ENCODE data around the gene A3GALT2.

Gene A3GALT2

DNA sequence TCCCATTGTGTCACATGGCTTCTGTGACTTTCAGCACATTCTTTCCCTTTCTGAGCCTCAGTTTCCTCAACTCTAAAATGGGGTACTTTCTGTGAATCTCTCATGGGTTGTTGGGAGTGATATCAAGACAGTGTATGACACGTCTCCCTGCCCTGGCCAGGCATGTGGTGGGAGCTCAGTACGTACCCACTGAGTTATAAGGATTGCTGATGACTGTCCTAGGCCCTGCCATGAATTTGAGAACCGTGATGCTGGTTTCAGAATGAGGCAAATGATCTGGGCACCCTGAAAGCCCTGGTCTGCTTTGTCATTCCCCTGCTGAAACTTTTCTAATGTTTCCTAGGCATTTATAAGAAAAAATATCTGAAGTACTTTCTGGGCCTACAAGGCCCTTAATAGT, 61.0 kb downstream of the A3GALT2 start:
- TF ChIP-seq, protein P1, sequence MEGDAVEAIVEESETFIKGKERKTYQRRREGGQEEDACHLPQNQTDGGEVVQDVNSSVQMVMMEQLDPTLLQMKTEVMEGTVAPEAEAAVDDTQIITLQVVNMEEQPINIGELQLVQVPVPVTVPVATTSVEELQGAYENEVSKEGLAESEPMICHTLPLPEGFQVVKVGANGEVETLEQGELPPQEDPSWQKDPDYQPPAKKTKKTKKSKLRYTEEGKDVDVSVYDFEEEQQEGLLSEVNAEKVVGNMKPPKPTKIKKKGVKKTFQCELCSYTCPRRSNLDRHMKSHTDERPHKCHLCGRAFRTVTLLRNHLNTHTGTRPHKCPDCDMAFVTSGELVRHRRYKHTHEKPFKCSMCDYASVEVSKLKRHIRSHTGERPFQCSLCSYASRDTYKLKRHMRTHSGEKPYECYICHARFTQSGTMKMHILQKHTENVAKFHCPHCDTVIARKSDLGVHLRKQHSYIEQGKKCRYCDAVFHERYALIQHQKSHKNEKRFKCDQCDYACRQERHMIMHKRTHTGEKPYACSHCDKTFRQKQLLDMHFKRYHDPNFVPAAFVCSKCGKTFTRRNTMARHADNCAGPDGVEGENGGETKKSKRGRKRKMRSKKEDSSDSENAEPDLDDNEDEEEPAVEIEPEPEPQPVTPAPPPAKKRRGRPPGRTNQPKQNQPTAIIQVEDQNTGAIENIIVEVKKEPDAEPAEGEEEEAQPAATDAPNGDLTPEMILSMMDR (conservative IDR thresholded peaks at IDR 0.05), result no peak
- TF ChIP-seq ZFX (IDR thresholded peaks at IDR 0.05), result no peak
- no peak overlapping the region for H3K27ac ChIP-seq

- TF ChIP-seq, protein P1 (conservative IDR thresholded peaks at IDR 0.05), result no peak
- no peak for TF ChIP-seq ZFX (IDR thresholded peaks at IDR 0.05)
- no peak overlapping the region for H3K27ac ChIP-seq
These were observed 62.1 kb downstream of the A3GALT2 start for GRCh38 chr1:33258788-33259274.

GRCh38 chr1:33257772-33258712, 62.9 kb downstream of the A3GALT2 start:
- TF ChIP-seq ZFX (IDR thresholded peaks at IDR 0.05), result no peak
- peak overlapping the region; percentile 87 for H3K27ac ChIP-seq

- peak overlapping the region; percentile 87 for H3K27ac ChIP-seq
- TF ChIP-seq, protein P1 (conservative IDR thresholded peaks at IDR 0.05), result no peak
- no peak for TF ChIP-seq ZFX (IDR thresholded peaks at IDR 0.05)
These were observed 63.6 kb downstream of the A3GALT2 start for GRCh38 chr1:33257207-33257771.
